ENCODE results near the gene BCO2.

The BCO2 gene

DNA sequence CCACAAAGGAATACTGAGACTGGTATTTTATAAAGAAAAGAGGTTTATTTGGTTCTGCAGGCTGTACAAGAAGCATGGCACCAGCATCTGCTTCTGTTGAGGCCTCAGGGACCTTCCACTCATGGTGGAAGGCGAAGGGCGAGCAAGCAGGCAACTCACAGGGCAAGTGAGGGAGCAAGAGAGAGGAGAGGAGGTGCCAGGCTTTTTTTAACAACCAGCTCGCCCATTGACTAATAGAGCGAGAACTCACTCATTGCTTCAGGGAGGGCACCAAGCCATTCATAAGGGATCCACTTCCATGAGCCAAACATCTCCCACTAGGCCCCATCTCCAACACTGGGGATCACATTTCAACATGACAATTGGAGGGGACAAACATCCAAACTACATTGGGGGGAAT is 52.2 kb downstream of the BCO2 start (continued):
- TF ChIP-seq ZNF416 (tag by site-specific recombination; IDR thresholded peaks at IDR 0.05) (no peak), MEIS1 (CRISPR knock-in tag; IDR thresholded peaks at IDR 0.05; ENCODE audit: borderline replicate concordance) (no peak), ZNF658 (tag by site-specific recombination; IDR thresholded peaks at IDR 0.05) (no peak)
- TF ChIP-seq, protein P1, sequence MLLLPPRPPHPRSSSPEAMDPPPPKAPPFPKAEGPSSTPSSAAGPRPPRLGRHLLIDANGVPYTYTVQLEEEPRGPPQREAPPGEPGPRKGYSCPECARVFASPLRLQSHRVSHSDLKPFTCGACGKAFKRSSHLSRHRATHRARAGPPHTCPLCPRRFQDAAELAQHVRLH (tag by site-specific recombination; IDR thresholded peaks at IDR 0.05), result no peak
- TF ChIP-seq, protein P2, sequence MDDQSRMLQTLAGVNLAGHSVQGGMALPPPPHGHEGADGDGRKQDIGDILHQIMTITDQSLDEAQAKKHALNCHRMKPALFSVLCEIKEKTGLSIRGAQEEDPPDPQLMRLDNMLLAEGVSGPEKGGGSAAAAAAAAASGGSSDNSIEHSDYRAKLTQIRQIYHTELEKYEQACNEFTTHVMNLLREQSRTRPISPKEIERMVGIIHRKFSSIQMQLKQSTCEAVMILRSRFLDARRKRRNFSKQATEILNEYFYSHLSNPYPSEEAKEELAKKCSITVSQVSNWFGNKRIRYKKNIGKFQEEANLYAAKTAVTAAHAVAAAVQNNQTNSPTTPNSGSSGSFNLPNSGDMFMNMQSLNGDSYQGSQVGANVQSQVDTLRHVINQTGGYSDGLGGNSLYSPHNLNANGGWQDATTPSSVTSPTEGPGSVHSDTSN (CRISPR knock-in tag; IDR thresholded peaks at IDR 0.05), result no peak
- TF ChIP-seq, protein P3, sequence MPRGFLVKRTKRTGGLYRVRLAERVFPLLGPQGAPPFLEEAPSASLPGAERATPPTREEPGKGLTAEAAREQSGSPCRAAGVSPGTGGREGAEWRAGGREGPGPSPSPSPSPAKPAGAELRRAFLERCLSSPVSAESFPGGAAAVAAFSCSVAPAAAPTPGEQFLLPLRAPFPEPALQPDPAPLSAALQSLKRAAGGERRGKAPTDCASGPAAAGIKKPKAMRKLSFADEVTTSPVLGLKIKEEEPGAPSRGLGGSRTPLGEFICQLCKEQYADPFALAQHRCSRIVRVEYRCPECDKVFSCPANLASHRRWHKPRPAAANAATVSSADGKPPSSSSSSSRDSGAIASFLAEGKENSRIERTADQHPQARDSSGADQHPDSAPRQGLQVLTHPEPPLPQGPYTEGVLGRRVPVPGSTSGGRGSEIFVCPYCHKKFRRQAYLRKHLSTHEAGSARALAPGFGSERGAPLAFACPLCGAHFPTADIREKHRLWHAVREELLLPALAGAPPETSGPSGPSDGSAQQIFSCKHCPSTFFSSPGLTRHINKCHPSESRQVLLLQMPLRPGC (tag by site-specific recombination; IDR thresholded peaks at IDR 0.05), result no peak
- TF ChIP-seq, protein P4, sequence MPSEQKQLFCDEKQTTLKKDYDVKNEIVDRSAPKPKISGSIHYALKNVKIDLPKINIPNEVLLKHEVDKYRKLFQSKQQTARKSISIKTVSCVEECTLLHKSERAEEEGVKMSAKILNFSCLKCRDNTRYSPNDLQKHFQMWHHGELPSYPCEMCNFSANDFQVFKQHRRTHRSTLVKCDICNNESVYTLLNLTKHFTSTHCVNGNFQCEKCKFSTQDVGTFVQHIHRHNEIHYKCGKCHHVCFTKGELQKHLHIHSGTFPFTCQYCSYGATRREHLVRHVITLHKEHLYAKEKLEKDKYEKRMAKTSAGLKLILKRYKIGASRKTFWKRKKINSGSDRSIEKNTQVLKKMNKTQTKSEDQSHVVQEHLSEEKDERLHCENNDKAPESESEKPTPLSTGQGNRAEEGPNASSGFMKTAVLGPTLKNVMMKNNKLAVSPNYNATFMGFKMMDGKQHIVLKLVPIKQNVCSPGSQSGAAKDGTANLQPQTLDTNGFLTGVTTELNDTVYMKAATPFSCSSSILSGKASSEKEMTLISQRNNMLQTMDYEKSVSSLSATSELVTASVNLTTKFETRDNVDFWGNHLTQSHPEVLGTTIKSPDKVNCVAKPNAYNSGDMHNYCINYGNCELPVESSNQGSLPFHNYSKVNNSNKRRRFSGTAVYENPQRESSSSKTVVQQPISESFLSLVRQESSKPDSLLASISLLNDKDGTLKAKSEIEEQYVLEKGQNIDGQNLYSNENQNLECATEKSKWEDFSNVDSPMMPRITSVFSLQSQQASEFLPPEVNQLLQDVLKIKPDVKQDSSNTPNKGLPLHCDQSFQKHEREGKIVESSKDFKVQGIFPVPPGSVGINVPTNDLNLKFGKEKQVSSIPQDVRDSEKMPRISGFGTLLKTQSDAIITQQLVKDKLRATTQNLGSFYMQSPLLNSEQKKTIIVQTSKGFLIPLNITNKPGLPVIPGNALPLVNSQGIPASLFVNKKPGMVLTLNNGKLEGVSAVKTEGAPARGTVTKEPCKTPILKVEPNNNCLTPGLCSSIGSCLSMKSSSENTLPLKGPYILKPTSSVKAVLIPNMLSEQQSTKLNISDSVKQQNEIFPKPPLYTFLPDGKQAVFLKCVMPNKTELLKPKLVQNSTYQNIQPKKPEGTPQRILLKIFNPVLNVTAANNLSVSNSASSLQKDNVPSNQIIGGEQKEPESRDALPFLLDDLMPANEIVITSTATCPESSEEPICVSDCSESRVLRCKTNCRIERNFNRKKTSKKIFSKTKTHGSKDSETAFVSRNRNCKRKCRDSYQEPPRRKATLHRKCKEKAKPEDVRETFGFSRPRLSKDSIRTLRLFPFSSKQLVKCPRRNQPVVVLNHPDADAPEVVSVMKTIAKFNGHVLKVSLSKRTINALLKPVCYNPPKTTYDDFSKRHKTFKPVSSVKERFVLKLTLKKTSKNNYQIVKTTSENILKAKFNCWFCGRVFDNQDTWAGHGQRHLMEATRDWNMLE (tag by site-specific recombination; conservative IDR thresholded peaks at IDR 0.05; ENCODE audit: low read depth), result no peak

DNA sequence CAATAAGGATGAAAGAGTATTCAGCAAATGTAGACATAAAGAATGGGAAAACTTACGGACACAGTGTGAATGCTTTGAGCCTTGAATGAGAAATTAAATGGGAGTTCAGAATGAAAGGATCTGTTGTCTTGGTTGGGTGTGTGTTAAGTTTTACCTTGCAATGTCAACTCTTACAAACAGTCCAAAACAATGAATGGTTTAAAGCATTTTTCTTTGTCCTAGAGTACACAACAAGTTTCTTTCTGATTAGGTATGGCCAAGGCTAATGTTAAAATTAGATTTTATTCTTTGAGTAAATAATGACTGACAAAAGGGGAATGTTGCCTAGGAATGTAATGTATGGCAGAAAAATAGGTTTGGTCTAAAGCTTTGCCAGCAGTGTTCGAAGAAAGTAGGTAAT is 53.4 kb downstream of the BCO2 start:
- ChIA-PET CTCF (interaction anchor here (0.9 to 19.0 kb wide), 2 partner anchors 8 to 55 kb away, joined by 4 to 308 read pairs; no protein-coding TSS in a partner anchor), POLR2A (no interaction called here)
- no peak for TF ChIP-seq ZNF837 (tag by site-specific recombination; IDR thresholded peaks at IDR 0.05)
- no peak for TF ChIP-seq ZNF664 (tag by site-specific recombination; IDR thresholded peaks at IDR 0.05)
- TF ChIP-seq BCL11A (tag by site-specific recombination; IDR thresholded peaks at IDR 0.05; ENCODE audit: low read depth), result no peak
- TF ChIP-seq, protein P5, sequence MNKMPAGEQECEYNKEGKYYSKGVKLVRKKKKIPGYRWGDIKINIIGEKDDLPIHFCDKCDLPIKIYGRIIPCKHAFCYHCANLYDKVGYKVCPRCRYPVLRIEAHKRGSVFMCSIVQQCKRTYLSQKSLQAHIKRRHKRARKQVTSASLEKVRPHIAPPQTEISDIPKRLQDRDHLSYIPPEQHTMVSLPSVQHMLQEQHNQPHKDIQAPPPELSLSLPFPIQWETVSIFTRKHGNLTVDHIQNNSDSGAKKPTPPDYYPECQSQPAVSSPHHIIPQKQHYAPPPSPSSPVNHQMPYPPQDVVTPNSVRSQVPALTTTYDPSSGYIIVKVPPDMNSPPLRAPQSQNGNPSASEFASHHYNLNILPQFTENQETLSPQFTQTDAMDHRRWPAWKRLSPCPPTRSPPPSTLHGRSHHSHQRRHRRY (tag by site-specific recombination; IDR thresholded peaks at IDR 0.05), result no peak
- TF ChIP-seq ZNF76 (tag by site-specific recombination; IDR thresholded peaks at IDR 0.05; ENCODE audit: borderline replicate concordance, low read depth), result no peak
- no peak for TF ChIP-seq ZNF791 (tag by site-specific recombination; IDR thresholded peaks at IDR 0.05)
- no peak for TF ChIP-seq ZNF561 (tag by site-specific recombination; IDR thresholded peaks at IDR 0.05; ENCODE audit: borderline replicate concordance)
- TF ChIP-seq ZNF521 (tag by site-specific recombination; IDR thresholded peaks at IDR 0.05), result no peak
- TF ChIP-seq ZNF777 (tag by site-specific recombination; IDR thresholded peaks at IDR 0.05; ENCODE audit: borderline replicate concordance), result no peak
- TF ChIP-seq ZNF624 (tag by site-specific recombination; IDR thresholded peaks at IDR 0.05), result no peak
- no peak for TF ChIP-seq YY2 (tag by site-specific recombination; IDR thresholded peaks at IDR 0.05)
- TF ChIP-seq, protein P6, sequence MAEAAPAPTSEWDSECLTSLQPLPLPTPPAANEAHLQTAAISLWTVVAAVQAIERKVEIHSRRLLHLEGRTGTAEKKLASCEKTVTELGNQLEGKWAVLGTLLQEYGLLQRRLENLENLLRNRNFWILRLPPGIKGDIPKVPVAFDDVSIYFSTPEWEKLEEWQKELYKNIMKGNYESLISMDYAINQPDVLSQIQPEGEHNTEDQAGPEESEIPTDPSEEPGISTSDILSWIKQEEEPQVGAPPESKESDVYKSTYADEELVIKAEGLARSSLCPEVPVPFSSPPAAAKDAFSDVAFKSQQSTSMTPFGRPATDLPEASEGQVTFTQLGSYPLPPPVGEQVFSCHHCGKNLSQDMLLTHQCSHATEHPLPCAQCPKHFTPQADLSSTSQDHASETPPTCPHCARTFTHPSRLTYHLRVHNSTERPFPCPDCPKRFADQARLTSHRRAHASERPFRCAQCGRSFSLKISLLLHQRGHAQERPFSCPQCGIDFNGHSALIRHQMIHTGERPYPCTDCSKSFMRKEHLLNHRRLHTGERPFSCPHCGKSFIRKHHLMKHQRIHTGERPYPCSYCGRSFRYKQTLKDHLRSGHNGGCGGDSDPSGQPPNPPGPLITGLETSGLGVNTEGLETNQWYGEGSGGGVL (tag by site-specific recombination; IDR thresholded peaks at IDR 0.05), result no peak
- TF ChIP-seq ZNF366 (tag by site-specific recombination; conservative IDR thresholded peaks at IDR 0.05), result no peak
- TF ChIP-seq, protein P7, sequence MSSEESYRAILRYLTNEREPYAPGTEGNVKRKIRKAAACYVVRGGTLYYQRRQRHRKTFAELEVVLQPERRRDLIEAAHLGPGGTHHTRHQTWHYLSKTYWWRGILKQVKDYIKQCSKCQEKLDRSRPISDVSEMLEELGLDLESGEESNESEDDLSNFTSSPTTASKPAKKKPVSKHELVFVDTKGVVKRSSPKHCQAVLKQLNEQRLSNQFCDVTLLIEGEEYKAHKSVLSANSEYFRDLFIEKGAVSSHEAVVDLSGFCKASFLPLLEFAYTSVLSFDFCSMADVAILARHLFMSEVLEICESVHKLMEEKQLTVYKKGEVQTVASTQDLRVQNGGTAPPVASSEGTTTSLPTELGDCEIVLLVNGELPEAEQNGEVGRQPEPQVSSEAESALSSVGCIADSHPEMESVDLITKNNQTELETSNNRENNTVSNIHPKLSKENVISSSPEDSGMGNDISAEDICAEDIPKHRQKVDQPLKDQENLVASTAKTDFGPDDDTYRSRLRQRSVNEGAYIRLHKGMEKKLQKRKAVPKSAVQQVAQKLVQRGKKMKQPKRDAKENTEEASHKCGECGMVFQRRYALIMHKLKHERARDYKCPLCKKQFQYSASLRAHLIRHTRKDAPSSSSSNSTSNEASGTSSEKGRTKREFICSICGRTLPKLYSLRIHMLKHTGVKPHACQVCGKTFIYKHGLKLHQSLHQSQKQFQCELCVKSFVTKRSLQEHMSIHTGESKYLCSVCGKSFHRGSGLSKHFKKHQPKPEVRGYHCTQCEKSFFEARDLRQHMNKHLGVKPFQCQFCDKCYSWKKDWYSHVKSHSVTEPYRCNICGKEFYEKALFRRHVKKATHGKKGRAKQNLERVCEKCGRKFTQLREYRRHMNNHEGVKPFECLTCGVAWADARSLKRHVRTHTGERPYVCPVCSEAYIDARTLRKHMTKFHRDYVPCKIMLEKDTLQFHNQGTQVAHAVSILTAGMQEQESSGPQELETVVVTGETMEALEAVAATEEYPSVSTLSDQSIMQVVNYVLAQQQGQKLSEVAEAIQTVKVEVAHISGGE (tag by site-specific recombination; conservative IDR thresholded peaks at IDR 0.05; ENCODE audit: low read depth), result no peak
- TF ChIP-seq ZNF302 (tag by site-specific recombination; IDR thresholded peaks at IDR 0.05; ENCODE audit: low read depth), result no peak

More for the DNA sequence above, 53.4 kb downstream of the BCO2 start:
- H3K4me3 ChIP-seq (ENCODE audit: low read depth, low read length), result no peak overlapping the region
- H3K36me3 ChIP-seq (ENCODE audit: control insufficient read depth in 2 of 2, insufficient read depth in 1 of 2, low read length in 2 of 2), result peaks cover 0 to 53% of the 10 kb centered on the region in 2 experiments; a peak in 1 of 3 replicates
- H3K4me1 ChIP-seq (ENCODE audit: control insufficient read depth, insufficient read depth, low read length), result no peaks in the 10 kb centered on the region
- no peak overlapping the region for H3K27ac ChIP-seq (ENCODE audit: extremely low read depth, low read depth, low read length)
- H3K9me3 ChIP-seq (ENCODE audit: control insufficient read depth, insufficient read depth, low read depth, low read length), result no peaks in the 10 kb centered on the region
